ENCODE measurements around the gene FXYD2. TPM values are rescaled to one million over a fixed set of nuclear protein-coding genes. Genes with fewer than 3 reads are reported as not detected.

Gene FXYD2
- total and polyA plus RNA-seq, 2 donors (not counting 1 experiment from before 2014, with no cell fraction given) = 0.18 to 0.33 TPM

- TF ChIP-seq EZH2 (IDR thresholded peaks at IDR 0.05; ENCODE audit: low read length, missing control alignments) = no peak
- no peak for TF ChIP-seq CTCF (conservative IDR thresholded peaks at IDR 0.05 in 1 of 2, IDR thresholded peaks at IDR 0.05 in 1 of 2; ENCODE audit: low read depth in 1 of 2, low read length in 2 of 2)
- Histone ChIP-seq H3K36me3 (ENCODE audit: control insufficient read depth, insufficient read depth, low read length) (no peaks in the 10 kb centered on the region), H3K4me2 (ENCODE audit: extremely low read depth, insufficient read depth, low read length) (no peak overlapping the region), H3K79me2 (ENCODE audit: control insufficient read depth, insufficient read depth, low read length) (no peaks in the 10 kb centered on the region), H3K4me1 (ENCODE audit: control insufficient read depth, extremely low read depth, insufficient read depth, low read length) (no peaks in the 10 kb centered on the region), H3K27me3 (ENCODE audit: control insufficient read depth, insufficient read depth, low read length) (no peaks in the 10 kb centered on the region), H4K20me1 (ENCODE audit: control insufficient read depth, extremely low read depth, insufficient read depth, low read length) (no peaks in the 10 kb centered on the region), H3K27ac (ENCODE audit: insufficient read depth, low read length) (no peak overlapping the region), H3K9ac (ENCODE audit: insufficient read depth, low read length) (no peak overlapping the region), H3K4me3 (replicated peaks in 1 of 4; ENCODE audit: control extremely low read depth in 1 of 4, insufficient read depth in 1 of 4, low read depth in 3 of 4, low read length in 4 of 4) (no peak overlapping the region), H2AFZ (ENCODE audit: low read length) (no peak overlapping the region), H3K9me3 (ENCODE audit: control insufficient read depth, insufficient read depth, low read depth, low read length) (no peaks in the 10 kb centered on the region)
- DNase-seq (ENCODE audit: low read depth in 2 of 2) = no peak
Observed at GRCh38 chr11:117774553-117774952, 50.0 kb downstream of the FXYD2 start.

GRCh38 chr11:117772360-117772759 lies 52.2 kb downstream of the FXYD2 start:
- no peaks in the 10 kb centered on the region for H3K79me2 ChIP-seq (ENCODE audit: control insufficient read depth, insufficient read depth, low read length)
- H3K9me3 ChIP-seq (ENCODE audit: control insufficient read depth, insufficient read depth, low read depth, low read length) = no peaks in the 10 kb centered on the region
- H3K4me1 ChIP-seq (ENCODE audit: control insufficient read depth, extremely low read depth, insufficient read depth, low read length) = no peaks in the 10 kb centered on the region
- no peak overlapping the region for H3K9ac ChIP-seq (ENCODE audit: insufficient read depth, low read length)
- H3K4me2 ChIP-seq (ENCODE audit: extremely low read depth, insufficient read depth, low read length) = no peak overlapping the region
- H3K27ac ChIP-seq (ENCODE audit: insufficient read depth, low read length) = no peak overlapping the region
- TF ChIP-seq EZH2 (IDR thresholded peaks at IDR 0.05; ENCODE audit: low read length, missing control alignments) (no peak), CTCF (conservative IDR thresholded peaks at IDR 0.05 in 1 of 2, IDR thresholded peaks at IDR 0.05 in 1 of 2; ENCODE audit: low read depth in 1 of 2, low read length in 2 of 2) (no peak)
- H4K20me1 ChIP-seq (ENCODE audit: control insufficient read depth, extremely low read depth, insufficient read depth, low read length) = no peaks in the 10 kb centered on the region
- DNase-seq (ENCODE audit: low read depth in 2 of 2) = no peak
- no peak overlapping the region for H3K4me3 ChIP-seq (replicated peaks in 1 of 4; ENCODE audit: control extremely low read depth in 1 of 4, insufficient read depth in 1 of 4, low read depth in 3 of 4, low read length in 4 of 4)
- no peaks in the 10 kb centered on the region for H3K27me3 ChIP-seq (ENCODE audit: control insufficient read depth, insufficient read depth, low read length)
- H2AFZ ChIP-seq (ENCODE audit: low read length) = no peak overlapping the region
- H3K36me3 ChIP-seq (ENCODE audit: control insufficient read depth, insufficient read depth, low read length) = no peaks in the 10 kb centered on the region

- no peaks in the 10 kb centered on the region for H3K4me1 ChIP-seq (ENCODE audit: control insufficient read depth, extremely low read depth, insufficient read depth, low read length)
- H2AFZ ChIP-seq (ENCODE audit: low read length) = no peak overlapping the region
- no peak overlapping the region for H3K27ac ChIP-seq (ENCODE audit: insufficient read depth, low read length)
- TF ChIP-seq EZH2 (IDR thresholded peaks at IDR 0.05; ENCODE audit: low read length, missing control alignments) (no peak), CTCF (conservative IDR thresholded peaks at IDR 0.05 in 1 of 2, IDR thresholded peaks at IDR 0.05 in 1 of 2; ENCODE audit: low read depth in 1 of 2, low read length in 2 of 2) (no peak)
- no peaks in the 10 kb centered on the region for H4K20me1 ChIP-seq (ENCODE audit: control insufficient read depth, extremely low read depth, insufficient read depth, low read length)
- no peak overlapping the region for H3K4me3 ChIP-seq (replicated peaks in 1 of 4; ENCODE audit: control extremely low read depth in 1 of 4, insufficient read depth in 1 of 4, low read depth in 3 of 4, low read length in 4 of 4)
- H3K9ac ChIP-seq (ENCODE audit: insufficient read depth, low read length) = no peak overlapping the region
- H3K4me2 ChIP-seq (ENCODE audit: extremely low read depth, insufficient read depth, low read length) = no peak overlapping the region
- no peak for DNase-seq (ENCODE audit: low read depth in 2 of 2)
- H3K27me3 ChIP-seq (ENCODE audit: control insufficient read depth, insufficient read depth, low read length) = no peaks in the 10 kb centered on the region
- no peaks in the 10 kb centered on the region for H3K9me3 ChIP-seq (ENCODE audit: control insufficient read depth, insufficient read depth, low read depth, low read length)
- no peaks in the 10 kb centered on the region for H3K36me3 ChIP-seq (ENCODE audit: control insufficient read depth, insufficient read depth, low read length)
- no peaks in the 10 kb centered on the region for H3K79me2 ChIP-seq (ENCODE audit: control insufficient read depth, insufficient read depth, low read length)
Observed at GRCh38 chr11:117771841-117772240, 52.7 kb downstream of the FXYD2 start.
